GM21390 (cell line): Measurements from ENCODE around the gene FAM181A.

Experiments used
- ATAC-seq: cut with Tn5 transposase; IDR thresholded peaks from one replicate; pipeline ENCODE4 v1.9.1; 2021; ENCODE audit not compliant: unreplicated experiment

Gene FAM181A

DNA sequence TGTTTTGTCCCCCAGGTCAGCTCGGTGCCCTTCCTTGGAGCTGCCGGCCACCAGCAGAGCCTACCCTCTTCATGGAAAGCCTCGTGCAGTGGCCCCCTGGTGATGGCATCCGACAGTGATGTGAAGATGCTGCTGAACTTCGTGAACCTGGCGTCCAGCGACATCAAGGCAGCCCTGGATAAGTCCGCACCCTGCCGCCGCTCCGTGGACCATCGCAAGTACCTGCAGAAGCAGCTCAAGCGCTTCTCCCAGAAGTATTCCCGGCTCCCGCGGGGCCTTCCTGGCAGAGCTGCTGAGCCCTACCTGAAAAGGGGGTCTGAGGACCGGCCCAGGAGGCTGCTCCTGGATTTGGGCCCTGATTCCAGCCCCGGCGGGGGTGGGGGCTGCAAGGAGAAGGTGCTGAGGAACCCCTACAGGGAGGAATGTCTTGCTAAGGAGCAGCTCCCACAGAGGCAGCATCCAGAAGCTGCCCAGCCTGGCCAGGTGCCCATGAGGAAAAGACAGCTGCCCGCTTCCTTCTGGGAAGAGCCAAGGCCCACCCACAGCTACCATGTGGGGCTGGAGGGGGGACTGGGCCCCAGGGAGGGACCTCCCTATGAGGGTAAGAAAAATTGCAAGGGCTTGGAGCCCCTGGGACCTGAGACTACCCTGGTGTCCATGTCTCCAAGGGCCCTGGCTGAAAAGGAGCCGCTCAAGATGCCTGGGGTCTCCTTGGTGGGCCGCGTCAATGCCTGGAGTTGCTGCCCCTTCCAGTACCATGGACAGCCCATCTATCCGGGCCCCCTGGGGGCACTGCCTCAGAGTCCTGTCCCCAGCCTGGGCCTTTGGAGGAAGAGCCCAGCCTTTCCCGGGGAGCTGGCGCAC lies 1.3 kb downstream of the FAM181A start:
- ATAC-seq, result no peak

DNA sequence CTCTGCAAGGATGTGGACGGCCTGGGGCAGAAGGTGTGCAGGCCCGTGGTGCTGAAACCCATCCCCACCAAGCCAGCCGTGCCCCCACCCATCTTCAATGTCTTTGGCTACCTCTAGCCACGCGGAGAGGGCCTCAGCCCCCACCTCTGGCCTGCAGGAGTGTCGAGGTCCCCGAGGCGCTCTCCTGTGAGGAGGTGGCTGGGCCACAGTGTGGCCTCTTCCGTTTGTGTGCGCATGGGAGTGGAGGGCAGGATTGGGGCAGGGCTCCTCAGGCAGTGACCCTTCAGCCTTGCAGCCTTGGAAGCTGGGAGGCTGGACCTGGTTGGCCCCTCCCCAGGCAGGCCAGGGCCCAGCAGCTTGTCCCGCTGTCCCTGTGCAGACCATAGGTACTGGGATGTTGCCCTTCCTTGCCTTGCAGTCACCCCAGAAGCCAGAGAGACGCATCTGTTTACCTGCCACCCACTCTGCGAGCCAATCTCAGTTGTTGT lies 1.9 kb downstream of the FAM181A start:
- no peak for ATAC-seq

DNA sequence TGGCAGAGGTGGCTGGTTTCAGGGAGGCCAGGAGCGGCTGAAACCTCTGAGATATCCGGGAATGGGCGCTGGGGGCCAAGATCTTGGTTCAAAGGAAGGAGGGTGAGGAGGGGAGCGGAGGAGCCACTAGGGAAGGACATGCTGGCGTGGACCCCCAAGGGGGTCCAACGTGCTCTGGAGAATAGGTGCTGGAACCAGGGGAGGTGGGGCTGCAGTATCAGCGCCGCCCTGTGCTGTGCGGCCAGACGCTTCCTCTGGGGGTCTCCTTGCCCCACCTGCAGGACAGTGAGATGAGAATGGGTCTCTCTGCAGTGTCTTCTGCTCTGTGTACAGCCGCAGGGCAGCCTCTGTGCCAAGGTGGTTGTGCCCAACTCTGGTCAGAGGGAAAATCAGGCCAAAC lies 2.5 kb downstream of the FAM181A start:
- ATAC-seq, result no peak

DNA sequence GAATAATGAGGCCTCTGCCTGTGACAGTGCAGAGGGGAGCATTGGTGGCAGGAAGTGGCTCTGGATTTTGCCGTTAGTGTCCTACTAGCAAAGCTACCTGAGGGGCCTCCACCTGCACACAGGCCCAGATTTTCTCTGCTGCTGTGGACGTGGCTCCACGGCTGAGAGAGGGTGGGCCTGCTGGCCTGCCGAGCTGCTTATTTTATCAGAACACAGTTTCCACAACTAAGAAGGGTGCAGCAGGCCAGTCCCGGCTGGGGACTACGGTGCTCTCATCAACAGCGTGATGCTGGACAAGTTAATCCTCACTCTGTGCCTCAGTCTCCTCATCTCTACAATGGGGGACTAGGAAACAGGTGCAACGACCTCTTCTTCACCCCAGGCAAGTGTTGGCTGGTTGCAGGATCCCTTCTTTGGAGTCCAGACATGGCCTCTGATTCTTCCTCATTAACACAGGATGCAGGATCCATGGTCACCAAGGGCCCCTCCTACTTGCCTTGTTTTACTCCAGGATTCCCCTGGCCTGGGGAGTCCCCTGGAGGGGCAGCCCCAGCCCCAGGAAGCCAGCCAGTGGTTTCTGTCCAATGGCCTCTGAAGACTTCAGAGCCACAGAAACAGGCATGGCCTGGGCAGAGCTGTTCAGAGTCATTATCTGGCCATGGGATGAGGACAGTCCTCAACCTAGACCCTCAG lies 3.3 kb downstream of the FAM181A start:
- ATAC-seq, result no peak

GRCh38 chr14:93930989-93931307 lies 3.8 kb downstream of the FAM181A start:
- ATAC-seq, result no peak

DNA sequence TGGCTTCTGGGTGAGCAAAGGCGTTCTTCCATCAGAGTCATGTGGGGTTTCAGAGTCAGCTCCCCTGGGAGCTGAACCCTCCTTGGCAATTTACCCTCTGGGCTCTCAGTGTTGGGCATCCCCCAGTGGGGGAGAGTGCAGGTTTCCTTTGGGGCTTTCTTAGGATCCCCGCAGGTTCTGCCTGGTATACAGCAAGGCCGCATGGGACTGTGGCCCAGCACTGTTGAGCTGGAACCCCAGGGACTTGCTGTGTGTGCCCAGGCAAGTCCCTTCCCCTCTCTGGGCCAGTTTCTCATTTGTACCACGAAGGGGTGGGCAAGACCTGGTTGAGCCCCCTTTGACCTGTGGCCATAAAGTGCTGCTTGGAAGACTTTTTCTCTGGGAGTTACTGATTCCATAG lies 5.5 kb downstream of the FAM181A start:
- ATAC-seq, result no peak

- no peak for ATAC-seq
These were observed 8.1 kb downstream of the FAM181A start for GRCh38 chr14:93935213-93935612.

DNA sequence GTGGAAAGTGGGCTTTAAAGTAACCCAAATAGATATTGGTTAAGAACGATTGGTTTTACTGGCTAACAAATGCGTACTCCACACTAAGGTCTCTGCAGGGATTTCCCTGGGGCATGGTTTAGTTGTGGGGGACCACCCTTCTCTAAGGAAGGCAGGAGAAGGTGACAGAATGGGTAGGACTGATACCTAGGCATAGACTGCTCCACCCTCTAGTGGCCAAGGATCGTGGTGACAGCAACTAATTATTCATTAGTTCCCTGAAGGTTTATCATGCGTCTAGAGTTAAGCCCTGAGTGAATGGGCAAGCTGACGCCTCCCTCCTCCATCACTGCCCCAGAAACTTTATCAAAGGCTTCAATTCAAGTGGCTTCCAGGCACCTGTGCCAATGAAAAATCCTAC lies 9.1 kb downstream of the FAM181A start:
- peak; percentile 31 for ATAC-seq

DNA sequence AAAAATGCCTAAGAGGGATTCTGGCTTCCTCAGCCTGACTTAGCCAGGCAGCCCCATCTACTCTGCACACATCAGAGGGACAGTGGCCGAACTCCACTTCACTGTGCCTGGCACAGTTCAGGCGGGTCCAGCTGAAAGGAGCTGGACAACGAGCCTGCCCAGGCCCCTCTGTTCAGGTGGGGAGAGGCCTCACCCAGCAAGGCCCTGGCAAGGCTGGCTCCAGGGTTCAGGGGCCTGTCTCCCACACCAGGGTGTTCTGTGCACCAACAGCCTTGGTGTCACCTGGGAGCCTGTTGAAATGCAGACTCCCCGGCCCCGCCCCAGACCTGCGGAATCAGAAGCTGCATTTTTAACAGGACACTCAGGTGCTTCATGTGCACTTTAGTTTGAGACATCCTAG lies 9.8 kb downstream of the FAM181A start:
- no peak for ATAC-seq

DNA sequence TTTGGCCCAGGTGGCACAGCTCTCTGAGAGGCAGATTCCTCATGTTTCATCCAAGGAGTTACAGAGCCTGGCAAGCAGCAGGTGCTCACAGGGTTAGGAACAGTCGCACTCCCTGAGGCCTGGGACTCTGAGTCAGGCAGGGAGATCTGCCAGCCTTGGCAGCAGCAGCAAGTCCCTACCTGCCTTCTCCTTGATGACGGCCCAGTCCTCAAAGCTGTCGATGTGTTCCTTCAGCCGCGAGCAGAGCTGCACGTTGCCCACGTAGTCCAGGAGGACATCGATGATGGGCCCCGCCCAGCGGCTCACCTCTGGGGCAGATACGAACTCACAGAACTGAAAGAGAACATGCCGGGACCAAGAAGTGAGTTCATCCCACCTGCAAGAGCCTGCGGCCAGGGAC lies 10.4 kb downstream of the FAM181A start:
- no peak for ATAC-seq

DNA sequence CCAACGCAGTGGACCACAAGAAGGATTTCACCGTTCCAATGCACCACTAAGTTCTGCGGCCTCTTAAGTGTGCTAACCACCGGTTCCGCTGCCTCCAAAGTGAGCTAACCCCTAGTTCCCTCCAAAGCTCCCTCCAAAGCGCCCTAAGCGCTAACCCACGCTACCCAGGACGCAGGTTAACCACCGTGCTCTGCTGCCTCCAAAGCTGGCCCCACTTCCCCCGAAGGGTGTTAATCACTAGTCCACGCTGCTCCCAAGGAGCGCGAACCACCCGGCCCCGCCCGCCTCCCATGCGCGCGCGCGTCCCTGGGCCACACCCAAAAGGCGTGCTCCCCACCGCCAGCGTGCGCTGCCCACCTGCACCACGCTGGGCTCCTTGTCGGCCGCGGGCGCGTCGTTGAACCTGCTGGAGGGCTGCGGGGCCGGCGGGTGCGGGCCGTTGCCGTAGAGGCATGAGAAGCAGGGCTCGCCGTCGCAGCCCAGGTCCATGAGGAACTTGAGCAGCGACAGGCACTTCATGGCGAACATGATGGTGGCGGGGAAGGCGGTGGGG lies 11.7 kb downstream of the FAM181A start:
- ATAC-seq, result no peak

DNA sequence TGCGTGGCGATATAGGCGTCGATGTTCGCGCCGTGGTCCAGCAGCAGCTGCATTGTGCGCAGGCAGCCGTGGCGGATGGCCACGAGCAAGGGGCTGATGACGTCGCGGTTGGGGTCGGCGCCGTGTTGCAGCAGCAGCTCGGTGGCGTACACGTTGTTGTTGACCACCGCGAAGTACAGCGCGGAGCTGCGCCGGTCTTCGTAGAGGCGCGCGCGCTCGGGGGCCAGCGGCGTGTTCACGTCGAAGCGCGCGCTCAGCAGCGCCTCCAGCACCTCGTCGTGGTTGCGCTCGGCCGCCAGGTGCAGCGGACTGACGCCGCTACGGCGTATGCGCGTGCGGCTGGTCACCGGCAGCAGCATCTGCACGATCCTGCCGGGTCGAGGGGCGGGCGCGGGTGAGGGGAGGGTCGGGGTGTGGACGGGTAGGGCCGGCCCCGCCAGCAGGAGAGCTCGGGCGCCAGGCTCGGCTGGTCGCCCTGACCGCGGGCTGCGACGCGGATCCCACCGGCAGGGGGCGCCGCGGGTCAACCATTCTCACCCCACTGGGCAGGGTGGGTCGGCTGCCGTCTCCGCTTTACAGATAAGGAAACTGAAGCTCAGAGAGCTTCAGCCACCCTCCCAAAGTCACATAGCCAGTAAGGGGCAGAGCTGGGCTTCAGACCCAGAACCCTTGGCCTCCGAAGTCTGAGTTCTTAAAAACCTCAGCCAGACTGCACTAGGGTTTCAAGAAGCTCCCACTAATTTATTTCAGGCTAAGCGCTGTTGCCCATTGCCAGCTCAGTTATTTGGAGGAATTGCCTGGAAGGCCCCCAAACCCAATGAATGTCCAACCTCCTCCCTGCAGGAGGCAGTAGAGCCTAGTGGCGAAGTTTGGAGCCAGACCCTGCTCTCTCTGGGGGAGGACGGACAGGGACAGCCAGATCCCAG lies 12.4 kb downstream of the FAM181A start:
- ATAC-seq, result peak; percentile 92

DNA sequence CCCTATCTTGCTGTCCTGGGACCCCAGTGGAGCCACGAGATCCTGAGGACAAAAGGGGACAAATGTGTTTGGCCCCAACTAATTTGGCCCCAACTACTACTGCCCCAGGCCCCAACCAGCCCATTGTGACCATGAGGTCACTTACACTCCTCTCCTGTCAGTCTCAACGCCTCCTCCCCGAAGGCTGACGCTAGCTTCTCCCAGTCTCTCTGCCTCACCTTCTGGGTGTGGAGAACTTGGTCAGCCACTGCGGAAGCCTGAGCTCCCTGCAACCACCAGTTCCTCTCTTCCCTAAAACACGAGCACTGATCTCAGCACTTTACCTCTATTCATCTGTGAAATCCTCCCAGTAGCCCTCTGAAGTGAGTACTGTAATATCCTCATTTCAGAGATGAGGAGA lies 13.3 kb downstream of the FAM181A start:
- ATAC-seq, result no peak

DNA sequence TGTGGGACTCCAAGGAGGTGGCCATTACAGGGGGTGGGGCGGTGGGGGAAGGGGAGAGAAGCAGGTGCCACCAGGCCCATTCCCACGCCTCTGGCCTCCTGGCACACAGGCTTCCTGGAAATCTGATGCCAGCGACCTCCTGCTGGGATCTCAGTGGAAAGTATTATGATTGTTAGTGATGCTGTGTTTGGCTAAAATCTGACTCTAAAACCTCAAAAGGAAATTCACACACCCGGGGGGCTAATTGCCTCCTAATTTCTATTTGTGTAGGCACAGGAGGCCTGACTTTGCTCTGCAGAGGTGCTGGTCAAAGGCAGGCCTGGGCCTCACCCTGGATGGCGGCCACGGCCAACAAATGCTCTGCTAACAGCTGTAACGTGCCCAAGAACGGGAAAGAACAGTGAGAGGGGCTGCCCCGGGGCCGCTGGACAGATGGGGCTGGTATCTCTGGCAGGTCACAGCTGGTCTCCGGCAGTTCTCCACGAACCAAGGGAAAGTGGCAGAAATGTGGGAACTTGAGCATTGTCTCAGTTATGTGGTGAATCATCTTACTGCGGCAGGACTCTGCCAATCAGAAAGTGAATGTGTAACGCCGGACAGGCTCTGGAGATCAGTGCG lies 14.3 kb downstream of the FAM181A start:
- no peak for ATAC-seq

DNA sequence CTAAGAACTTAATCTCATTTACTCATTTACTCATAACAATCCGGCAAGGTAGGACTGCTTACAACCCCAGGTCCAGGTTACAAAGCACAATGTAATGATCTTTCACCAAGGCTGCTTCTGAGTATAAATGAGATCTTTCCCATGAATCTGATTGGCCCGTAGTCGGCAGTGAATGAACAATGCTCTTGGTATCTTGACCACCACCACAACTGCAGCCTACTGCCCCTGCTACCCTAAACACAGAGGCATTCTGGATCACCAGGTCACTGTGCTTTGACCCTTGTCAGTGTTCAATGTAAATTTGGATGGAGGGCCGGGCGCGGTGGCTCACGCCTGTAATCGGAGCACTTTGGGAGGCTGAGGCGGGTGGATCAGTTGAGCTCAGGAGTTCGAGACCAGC lies 15.9 kb downstream of the FAM181A start:
- no peak for ATAC-seq

DNA sequence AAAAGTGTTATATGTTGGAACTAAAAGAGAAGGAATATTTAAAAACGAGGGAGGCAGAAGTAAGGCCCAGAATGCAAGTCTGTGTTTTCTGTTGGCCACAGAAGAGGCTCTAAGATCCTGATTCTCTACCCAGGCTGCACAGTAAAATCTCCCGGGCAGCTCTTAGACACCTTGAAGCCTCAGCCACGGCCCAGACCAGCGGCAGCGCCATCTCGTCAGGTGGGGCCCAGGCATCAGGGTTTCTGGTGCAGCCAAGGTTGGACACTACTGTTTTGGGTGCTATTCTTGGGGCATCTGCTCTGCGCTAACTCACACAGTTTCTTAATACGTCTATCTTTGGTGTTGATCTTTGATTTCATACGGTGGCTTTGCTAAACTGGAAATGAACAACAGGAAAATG lies 16.8 kb downstream of the FAM181A start:
- ATAC-seq, result no peak

DNA sequence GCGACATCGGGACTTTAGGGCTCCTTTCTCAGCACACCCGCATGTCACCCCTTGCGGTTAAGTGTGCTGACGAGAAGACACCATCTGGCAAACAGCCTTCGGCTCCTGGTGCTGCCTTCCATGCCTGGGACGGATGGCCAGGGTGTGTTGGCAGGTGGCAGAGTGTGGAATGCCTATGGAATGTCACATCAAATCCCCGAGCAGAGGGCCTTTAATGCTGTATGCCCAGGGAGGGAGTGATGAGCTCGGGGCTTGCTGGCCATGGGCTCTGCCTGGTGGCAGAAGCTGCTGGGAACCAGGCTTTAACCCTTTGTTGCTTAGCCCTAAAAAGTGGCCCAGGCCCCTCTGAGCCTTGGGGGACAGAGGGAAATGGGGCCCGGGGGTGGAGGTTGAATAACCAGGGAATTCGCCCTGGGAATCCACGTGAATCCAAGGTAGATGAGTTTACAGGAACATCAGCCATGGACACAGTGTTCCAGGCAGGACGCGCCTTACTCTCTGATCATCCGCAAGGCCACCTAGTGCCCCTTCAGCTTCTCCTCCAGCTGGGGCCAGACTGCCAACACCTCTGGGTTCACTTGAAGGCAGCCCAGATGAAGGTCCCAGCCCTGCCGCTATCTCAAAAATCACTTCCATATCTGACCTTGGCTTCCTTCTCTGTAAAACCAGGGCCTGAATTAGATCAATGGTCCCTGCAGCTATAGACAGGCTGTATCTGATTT lies 17.4 kb downstream of the FAM181A start:
- no peak for ATAC-seq

- ATAC-seq, result no peak
These were observed 17.9 kb downstream of the FAM181A start for GRCh38 chr14:93945070-93945399.

GRCh38 chr14:93946104-93946503 lies 19.0 kb downstream of the FAM181A start:
- ATAC-seq, result no peak

GRCh38 chr14:93946541-93947090 lies 19.5 kb downstream of the FAM181A start:
- ATAC-seq, result no peak
